CD4-positive, alpha-beta T cell treated with Interleukin-1 beta for 1 hour (primary cell): ENCODE results near the gene SHISAL2B.
"Not testable (repeated sequence)": the region's sequence is repeated elsewhere in the genome, so short reads cannot be mapped to it uniquely, and the experiment has no call there.

Experiments
- DNase-seq, 2 donors: peaks; one replicate each; pipeline ENCODE4 v3.0.0-alpha.2; 2020 to 2022

SHISAL2B gene

DNA sequence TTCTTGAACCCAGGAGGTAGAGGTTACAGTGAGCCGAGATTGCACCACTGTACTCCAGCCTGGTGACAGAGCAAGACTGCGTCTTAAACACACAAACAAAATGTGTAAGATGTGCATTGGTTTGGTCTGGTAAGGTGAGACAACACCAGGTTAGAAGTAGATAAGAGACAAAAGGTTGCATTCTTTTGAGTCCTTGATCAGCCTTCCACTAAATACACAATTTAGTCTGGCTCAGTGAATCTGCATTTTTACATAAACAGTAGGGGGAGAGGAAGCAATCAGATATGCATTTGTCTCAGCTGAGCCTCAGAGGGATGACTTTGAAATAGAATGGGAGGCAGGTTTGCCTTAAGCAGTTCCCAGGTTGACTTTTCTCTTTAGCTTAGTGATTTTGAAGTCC, 15.8 kb downstream of the SHISAL2B start:
- not testable (repeated sequence) for DNase-seq

DNA sequence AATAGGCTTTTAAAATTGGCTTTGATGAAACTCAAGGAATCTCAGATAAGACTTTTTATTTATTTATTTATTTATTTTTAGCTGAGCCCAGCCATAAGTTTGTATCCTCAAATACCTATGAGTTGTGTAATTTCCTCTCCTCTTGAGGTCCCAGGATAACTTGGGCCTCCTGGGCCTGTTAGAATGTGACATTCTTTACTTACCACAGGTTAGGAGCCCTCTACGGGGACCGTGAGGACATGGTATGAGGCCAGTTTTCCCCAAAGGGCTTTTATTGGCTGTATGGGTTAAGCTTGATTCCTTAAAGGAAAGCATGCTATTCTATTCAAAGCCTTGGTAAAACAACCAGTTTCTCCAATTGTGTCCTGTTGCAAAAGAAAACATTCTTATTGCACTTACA, 16.9 kb downstream of the SHISAL2B start:
- no peak for DNase-seq

DNA sequence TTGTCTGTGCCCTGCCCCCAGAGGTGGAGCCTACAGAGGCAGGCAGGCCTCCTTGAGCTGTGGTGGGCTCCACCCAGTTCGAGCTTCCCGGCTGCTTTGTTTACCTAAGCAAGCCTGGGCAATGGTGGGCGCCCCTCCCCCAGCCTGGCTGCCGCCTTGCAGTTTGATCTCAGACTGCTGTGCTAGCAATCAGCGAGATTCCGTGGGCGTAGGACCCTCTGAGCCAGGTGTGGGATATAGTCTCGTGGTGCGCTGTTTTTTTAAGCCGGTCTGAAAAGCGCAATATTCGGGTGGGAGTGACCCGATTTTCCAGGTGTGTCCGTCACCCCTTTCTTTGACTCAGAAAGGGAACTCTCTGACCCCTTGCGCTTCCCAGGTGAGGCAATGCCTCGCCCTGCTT, 24.2 kb downstream of the SHISAL2B start:
- not testable (repeated sequence) for DNase-seq

DNA sequence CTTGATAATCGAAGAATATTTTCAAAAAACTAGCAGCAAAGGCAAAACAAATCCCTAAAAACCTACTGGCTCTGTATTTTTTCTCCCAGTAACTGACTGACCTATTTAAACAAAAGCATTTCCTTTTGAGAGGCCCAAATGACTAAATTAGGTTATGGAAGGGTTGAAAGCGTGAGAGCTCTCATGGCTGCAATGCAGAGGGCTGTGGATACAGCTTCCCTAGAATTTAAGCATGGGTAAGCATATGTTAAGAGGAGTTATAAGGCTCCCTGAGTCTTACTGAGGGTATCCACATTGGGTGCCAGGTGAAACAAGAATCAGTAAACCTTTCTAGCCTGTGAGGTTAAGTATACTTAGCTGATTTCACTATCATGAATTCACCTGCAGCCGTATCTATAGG, 32.3 kb downstream of the SHISAL2B start:
- DNase-seq = no peak

- no peak for DNase-seq
Measured at GRCh38 chr5:64727150-64727549, 36.8 kb downstream of the SHISAL2B start.

DNA sequence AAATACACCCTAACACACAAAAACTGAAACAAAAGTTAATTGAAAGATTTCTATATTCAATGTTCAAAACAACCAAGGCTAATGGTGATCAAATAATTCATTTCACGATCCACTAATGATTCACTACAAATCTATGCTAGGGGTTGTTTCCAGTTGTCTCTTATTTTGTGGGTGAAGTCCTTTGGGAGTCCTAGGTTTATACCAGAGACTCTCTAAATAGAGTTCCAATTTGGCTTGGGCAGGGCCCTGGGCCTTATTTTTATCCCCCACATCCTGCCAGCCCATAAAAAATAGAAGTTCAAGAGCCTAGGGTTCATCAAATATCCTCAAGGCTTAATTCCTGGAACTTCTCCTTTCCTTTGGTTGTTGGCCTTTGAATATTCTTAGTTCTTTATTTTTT, 52.1 kb downstream of the SHISAL2B start:
- no peak for DNase-seq

- DNase-seq = no peak
Measured at GRCh38 chr5:64742821-64743220, 52.5 kb downstream of the SHISAL2B start.

DNA sequence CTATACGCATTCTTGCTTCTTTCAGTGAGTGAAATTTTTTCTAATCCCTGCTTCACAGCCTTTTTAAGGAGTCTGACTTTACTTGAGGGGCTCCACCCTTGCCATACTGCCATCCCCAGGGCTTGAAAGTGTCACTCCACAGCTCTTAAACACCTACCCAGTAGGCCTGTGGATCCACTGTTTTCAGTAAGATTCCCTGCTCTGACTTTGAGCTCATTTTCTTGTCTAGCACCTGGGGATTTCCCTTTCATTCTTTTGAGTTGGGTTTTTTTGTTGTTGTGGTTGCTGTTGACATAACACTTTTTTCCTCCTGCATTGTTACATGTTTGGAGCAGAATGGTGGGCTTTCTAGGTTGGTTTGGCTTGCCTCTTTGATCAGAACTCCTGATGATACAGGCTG, 54.6 kb downstream of the SHISAL2B start:
- no peak for DNase-seq

- no peak for DNase-seq
Measured at GRCh38 chr5:64746446-64746845, 56.1 kb downstream of the SHISAL2B start.

GRCh38 chr5:64749385-64749784, 59.1 kb downstream of the SHISAL2B start:
- no peak for DNase-seq

- DNase-seq = no peak
Measured at GRCh38 chr5:64754066-64754465, 63.8 kb downstream of the SHISAL2B start.

- DNase-seq = no peak
Measured at GRCh38 chr5:64758901-64759300, 68.6 kb downstream of the SHISAL2B start.

GRCh38 chr5:64759960-64760660, 69.8 kb downstream of the SHISAL2B start:
- DNase-seq = no peak

- DNase-seq = no peak
Measured at GRCh38 chr5:64763948-64764503, 73.7 kb downstream of the SHISAL2B start.

DNA sequence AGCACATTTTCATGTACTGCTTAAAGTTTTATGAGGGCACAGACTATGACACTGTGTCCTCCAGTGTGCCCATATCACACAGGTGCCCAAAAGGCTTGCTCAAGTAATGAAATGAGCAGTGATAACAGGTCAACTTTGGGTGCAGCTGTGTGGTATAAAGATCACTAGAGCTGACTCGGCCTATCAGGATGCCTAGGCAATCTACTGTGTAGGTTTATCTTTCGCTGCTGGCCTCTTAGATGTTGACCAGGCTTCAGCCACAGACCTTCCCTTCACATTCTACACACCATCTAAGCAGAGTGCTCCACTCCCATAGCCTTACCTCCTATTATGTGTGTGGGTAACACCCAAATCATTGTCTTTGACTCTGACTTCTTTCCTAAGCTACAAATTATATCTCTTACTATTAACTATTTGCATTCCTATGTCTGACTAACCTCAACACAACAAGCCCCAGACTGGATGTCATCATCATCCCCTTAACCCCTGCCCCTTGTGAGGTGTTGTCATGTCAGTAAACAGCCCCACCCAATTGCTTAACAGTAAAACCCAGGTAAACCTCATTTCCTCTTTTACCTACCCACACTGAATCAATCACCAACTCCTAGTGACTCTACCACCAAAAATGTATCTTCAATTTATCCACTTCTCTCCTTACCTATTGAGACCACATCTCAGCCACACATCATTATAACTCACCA, 75.7 kb downstream of the SHISAL2B start:
- peak in 1 of 2 donors; percentile 9 for DNase-seq

DNA sequence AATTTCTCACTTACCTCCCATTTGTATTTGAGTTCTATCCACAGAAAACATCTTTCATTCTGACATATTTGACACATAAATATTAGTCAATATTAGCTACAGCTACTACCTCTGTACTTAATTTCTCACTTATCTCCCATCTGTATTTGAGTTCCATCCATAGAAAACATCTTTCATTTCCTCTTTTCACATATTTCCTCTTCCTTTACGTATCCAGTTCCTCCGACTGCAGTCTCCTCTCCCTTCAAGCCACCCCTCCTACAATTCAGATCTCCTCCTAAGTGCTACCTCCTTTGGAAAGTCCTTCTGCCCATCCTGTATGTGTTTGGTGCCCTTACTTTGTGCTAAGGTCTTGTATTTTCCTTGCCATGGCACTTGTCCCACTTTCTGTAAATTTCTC, 76.6 kb downstream of the SHISAL2B start:
- DNase-seq = no peak
